ENCODE measurements around the gene ZNF746. TPM values are rescaled to one million over a fixed set of nuclear protein-coding genes. Genes with fewer than 3 reads are reported as not detected.

The ZNF746 gene
- total RNA-seq, 1 donor from 2014 or later = 16.2 TPM

DNA sequence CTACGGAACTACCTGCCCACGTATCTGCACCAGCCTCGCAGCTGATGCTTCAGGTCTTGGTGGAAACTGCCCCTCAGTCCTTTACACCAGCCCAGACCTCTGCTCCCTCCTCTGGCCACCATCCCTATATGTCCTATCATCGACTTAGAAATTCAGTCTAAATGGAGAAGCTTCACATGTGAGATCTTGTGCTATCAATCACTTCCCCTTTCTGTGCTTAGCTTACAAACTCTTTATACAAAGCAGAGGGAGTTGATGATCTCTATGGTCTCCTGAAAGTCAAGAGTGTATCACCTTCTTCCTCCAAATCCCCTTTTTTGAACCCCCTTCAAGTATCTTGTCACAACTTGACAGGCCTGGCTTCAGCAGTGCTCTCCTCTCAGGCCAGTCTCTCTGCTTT is 67.4 kb downstream of the ZNF746 start:
- no peak overlapping the region for H3K4me3 Mint-ChIP-seq (ENCODE audit: unreplicated experiment)
- TF ChIP-seq, protein P1, sequence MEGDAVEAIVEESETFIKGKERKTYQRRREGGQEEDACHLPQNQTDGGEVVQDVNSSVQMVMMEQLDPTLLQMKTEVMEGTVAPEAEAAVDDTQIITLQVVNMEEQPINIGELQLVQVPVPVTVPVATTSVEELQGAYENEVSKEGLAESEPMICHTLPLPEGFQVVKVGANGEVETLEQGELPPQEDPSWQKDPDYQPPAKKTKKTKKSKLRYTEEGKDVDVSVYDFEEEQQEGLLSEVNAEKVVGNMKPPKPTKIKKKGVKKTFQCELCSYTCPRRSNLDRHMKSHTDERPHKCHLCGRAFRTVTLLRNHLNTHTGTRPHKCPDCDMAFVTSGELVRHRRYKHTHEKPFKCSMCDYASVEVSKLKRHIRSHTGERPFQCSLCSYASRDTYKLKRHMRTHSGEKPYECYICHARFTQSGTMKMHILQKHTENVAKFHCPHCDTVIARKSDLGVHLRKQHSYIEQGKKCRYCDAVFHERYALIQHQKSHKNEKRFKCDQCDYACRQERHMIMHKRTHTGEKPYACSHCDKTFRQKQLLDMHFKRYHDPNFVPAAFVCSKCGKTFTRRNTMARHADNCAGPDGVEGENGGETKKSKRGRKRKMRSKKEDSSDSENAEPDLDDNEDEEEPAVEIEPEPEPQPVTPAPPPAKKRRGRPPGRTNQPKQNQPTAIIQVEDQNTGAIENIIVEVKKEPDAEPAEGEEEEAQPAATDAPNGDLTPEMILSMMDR (IDR thresholded peaks at IDR 0.05) = no peak
- no peak for DNase-seq (ENCODE audit: low spot score)
- H3K36me3 Mint-ChIP-seq (ENCODE audit: low read depth) = peaks cover 31% of the 10 kb centered on the region
- no peaks in the 10 kb centered on the region for H3K27me3 Mint-ChIP-seq (ENCODE audit: low read depth)
- H3K9me3 Mint-ChIP-seq (ENCODE audit: low read depth) = no peaks in the 10 kb centered on the region
- H3K27ac Mint-ChIP-seq (ENCODE audit: unreplicated experiment) = no peak overlapping the region
- no peaks in the 10 kb centered on the region for H3K4me1 Mint-ChIP-seq (ENCODE audit: low read depth)

DNA sequence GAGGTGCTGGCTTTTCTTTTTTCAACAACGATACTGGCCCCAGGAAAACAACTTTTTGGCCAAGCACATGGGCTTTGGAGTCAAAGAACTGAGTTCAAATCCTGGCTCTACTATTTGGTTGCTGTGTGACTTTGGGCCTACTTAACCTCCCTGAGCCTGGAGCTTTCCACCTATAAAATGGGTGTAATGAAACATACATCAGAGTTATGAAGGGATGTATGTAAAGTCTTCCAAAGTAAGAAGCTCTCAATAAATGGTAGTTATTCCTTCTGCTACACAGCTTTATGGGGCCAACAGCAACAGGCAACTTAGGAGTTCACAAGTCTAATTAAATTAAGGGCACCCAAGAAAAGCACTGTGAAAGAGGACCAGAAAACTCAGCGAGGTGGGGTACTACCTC is 69.7 kb downstream of the ZNF746 start:
- DNase-seq (ENCODE audit: low spot score) = no peak
- H3K4me3 Mint-ChIP-seq (ENCODE audit: unreplicated experiment) = no peak overlapping the region
- H3K4me1 Mint-ChIP-seq (ENCODE audit: low read depth) = no peaks in the 10 kb centered on the region
- no peak overlapping the region for H3K27ac Mint-ChIP-seq (ENCODE audit: unreplicated experiment)
- peaks cover 24% of the 10 kb centered on the region for H3K36me3 Mint-ChIP-seq (ENCODE audit: low read depth)
- H3K27me3 Mint-ChIP-seq (ENCODE audit: low read depth) = no peaks in the 10 kb centered on the region
- no peaks in the 10 kb centered on the region for H3K9me3 Mint-ChIP-seq (ENCODE audit: low read depth)
- TF ChIP-seq, protein P1 (IDR thresholded peaks at IDR 0.05) = no peak

DNA sequence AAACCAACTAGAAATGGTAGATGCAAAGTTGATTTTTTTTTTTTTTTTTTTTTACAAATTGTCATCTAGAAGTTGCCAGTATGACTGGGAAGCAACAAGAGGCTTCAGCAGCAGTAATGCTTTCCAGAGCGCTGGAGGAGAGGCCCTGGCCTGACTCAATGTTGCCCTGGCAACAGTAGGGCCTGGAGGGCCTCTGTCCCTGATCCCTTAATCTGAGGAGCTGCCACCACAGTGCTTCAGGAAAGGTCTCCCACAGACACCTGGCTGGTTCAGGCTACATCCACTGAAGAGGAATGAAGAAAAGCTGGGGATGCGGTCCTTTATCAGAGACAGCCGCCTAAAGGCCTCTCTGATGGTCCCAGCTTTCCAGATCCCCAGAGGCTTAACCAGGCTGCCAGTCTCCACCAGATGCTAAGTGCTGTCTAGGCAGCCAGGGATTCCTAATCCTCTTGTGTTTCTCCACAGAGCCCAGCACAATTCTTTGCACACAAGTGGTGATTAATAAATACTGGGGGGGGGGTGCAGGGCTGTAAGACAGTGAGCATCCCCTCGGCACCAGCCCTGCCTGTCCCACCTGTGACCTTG is 70.4 kb downstream of the ZNF746 start:
- Mint-ChIP-seq H3K9me3 (ENCODE audit: low read depth) (no peaks in the 10 kb centered on the region), H3K27ac (ENCODE audit: unreplicated experiment) (no peak overlapping the region), H3K36me3 (ENCODE audit: low read depth) (peaks cover 19% of the 10 kb centered on the region), H3K4me1 (ENCODE audit: low read depth) (no peaks in the 10 kb centered on the region), H3K27me3 (ENCODE audit: low read depth) (no peaks in the 10 kb centered on the region), H3K4me3 (ENCODE audit: unreplicated experiment) (no peak overlapping the region)
- TF ChIP-seq, protein P1 (IDR thresholded peaks at IDR 0.05) = no peak
- DNase-seq (ENCODE audit: low spot score) = no peak

DNA sequence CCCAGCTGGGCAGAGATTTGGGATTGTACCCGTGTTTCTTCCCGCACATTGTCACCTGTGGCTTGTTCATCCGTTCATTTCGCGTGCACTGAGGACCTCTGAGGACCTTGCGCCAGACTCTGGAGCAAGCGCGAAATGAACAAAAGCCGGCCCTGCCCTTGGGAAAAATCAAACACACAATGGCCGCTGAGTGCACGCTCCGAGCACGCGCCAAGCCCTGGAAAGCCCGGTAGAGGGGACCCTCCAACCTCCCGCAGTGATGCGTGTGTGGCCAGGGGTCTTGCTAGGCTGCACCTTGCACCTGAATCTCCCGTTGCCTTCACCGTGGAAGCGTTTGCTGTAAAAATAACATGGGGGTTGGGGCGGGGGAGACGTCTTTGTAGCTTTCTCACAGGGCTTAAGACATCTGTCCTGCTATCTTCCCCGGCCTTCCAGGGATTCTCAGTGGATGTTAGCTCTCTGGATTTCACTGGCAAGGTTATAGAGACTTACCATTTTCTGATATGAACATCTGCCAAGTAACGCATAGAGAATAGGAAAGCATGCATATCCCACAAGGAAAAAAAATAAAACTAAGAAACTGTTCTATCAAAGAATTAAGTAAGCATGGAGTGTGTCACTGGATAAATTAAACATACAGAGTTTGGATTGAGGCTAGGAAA is 74.0 kb downstream of the ZNF746 start:
- Mint-ChIP-seq H3K9me3 (ENCODE audit: low read depth) (no peaks in the 10 kb centered on the region), H3K27me3 (ENCODE audit: low read depth) (no peaks in the 10 kb centered on the region), H3K4me3 (ENCODE audit: unreplicated experiment) (no peak overlapping the region), H3K4me1 (ENCODE audit: low read depth) (no peaks in the 10 kb centered on the region), H3K36me3 (ENCODE audit: low read depth) (peaks cover 3% of the 10 kb centered on the region), H3K27ac (ENCODE audit: unreplicated experiment) (peak overlapping the region; percentile 46)
- TF ChIP-seq, protein P1 (IDR thresholded peaks at IDR 0.05) = no peak
- DNase-seq (ENCODE audit: low spot score) = no peak

DNA sequence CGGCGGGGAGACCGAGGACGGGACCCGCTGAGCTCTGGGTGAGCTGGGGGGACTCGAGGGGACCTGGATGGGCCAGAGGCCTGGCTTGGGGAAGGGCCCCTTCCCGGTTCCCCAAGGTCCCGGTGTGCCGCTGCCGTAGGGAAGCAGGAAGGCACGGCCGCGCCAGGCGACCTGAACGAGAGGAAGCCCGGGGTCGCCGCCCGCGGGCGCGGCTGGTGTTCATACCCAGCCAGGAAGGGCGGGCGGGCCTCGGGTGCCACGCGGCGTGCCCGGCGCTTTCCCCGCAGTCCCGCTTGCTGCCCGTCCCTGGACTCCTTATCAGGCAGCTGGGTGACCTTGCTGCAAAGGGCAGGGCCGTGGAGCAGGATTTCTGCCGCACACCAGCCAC is 74.7 kb downstream of the ZNF746 start:
- Mint-ChIP-seq H3K4me3 (ENCODE audit: unreplicated experiment) (no peak overlapping the region), H3K36me3 (ENCODE audit: low read depth) (peaks cover 2% of the 10 kb centered on the region), H3K27me3 (ENCODE audit: low read depth) (no peaks in the 10 kb centered on the region), H3K4me1 (ENCODE audit: low read depth) (no peaks in the 10 kb centered on the region), H3K9me3 (ENCODE audit: low read depth) (no peaks in the 10 kb centered on the region), H3K27ac (ENCODE audit: unreplicated experiment) (no peak overlapping the region)
- TF ChIP-seq, protein P1 (IDR thresholded peaks at IDR 0.05) = no peak
- no peak for DNase-seq (ENCODE audit: low spot score)

Other genes with a start within 250 kb of the ZNF746 start
- gene ZNF783, start 235.6 kb downstream of the ZNF746 start, total RNA-seq = 19.0 to 22.8 TPM (median 19.9 TPM) in 3 replicates
- gene ZNF777, start 36.7 kb downstream of the ZNF746 start, total RNA-seq = 11.7 to 15.2 TPM (median 15.1 TPM) in 3 replicates